A549 (cell line): ENCODE results near the gene COQ8B. TPM values are rescaled to one million over a fixed set of nuclear protein-coding genes. Genes with fewer than 3 reads are reported as not detected.

ENCODE experiments used
- ATAC-seq, 2 experiments: fragments of 200-7000 bp in 1 of 2; fragments of >200 bp in 1 of 2; cut with Nextera tagmentation in 1 of 2; cut with Tn5 transposase in 1 of 2; 3 replicates each; pipeline versions ENCODE4 v1.8.0 to v1.9.1; 2018 to 2020; ENCODE audit warnings: mild to moderate bottlenecking in 1 of 2, moderate library complexity in 1 of 2
- CTCF ChIA-PET: fragments of 300-600 bp; sonication (Branson Sonifier 250); formaldehyde crosslinking; extraction: SDS; loops from one replicate; lab custom pipeline; 2021; ENCODE audit warnings: antibody characterized with exemption, inconsistent platforms; lab: Yijun Ruan, JAX
- POLR2A ChIA-PET: fragments of 350-600 bp; formaldehyde crosslinking; extraction: SDS; loops from one replicate; lab custom pipeline; 2021; ENCODE audit warnings: antibody characterized with exemption, inconsistent platforms; lab: Yijun Ruan, JAX
- DNase-seq, 2 experiments: peaks; one replicate each; pipeline versions ENCODE4 v3.0.0 to v3.0.0-alpha.2; 2011 to 2016; ENCODE audit warnings: low read depth in 1 of 2, low spot score in 1 of 2
- FAIRE-seq: peaks from 2 replicates; lab custom pipeline; 2011; peaks lifted over from hg19 to GRCh38; lab: Jason Lieb, UNC
- H3K27ac ChIP-seq, 2 experiments: fragments of >200 bp; sonication (Bioruptor Twin); formaldehyde crosslinking; 3 replicates each; pipeline ENCODE4 v1.5.1; 2016 to 2017
- H3K4me1 ChIP-seq: fragments of >200 bp; sonication (Bioruptor Twin); formaldehyde crosslinking; 3 replicates; pipeline ENCODE4 v1.6.1; 2016
- H3K4me2 ChIP-seq: fragments of >200 bp; sonication (Bioruptor Twin); formaldehyde crosslinking; 3 replicates; pipeline ENCODE4 v1.6.1; 2016
- H3K4me3 ChIP-seq: fragments of >200 bp; sonication (Bioruptor Twin); formaldehyde crosslinking; 3 replicates; pipeline ENCODE4 v1.5.1; 2016
- H3K9me3 ChIP-seq: fragments of >200 bp; sonication (Bioruptor Twin); formaldehyde crosslinking; 3 replicates; pipeline ENCODE4 v1.6.1; 2016
- CBX2 ChIP-seq: fragments of 200-600 bp; sonication (generic); IDR thresholded peaks from 2 replicates; pipeline ENCODE4 v1.6.1; 2016; ENCODE audit warnings: low read depth, mild to moderate bottlenecking, borderline replicate concordance
- CTCF ChIP-seq: fragments of >200 bp; sonication (Bioruptor Twin); formaldehyde crosslinking; IDR thresholded peaks from 3 replicates; pipeline ENCODE4 v1.5.1; 2016
- EHF ChIP-seq: fragments of 250-450 bp; sonication (Bioruptor Pico); IDR thresholded peaks from 2 replicates; pipeline ENCODE4 v1.5.0; 2020; ENCODE audit warnings: mild to moderate bottlenecking
- FOSB ChIP-seq: fragments of 250-450 bp; sonication (Bioruptor Pico); IDR thresholded peaks from 2 replicates; pipeline ENCODE4 v1.5.0; 2020; ENCODE audit warnings: mild to moderate bottlenecking, moderate library complexity
- FOXS1 ChIP-seq: fragments of 250-450 bp; sonication (Bioruptor Pico); IDR thresholded peaks from 2 replicates; pipeline ENCODE4 v1.5.0; 2020; ENCODE audit warnings: mild to moderate bottlenecking, moderate library complexity
- HOXB13 ChIP-seq: fragments of 250-450 bp; sonication (Bioruptor Pico); IDR thresholded peaks from 2 replicates; pipeline ENCODE4 v1.5.0; 2020; ENCODE audit warnings: low read depth, mild to moderate bottlenecking, moderate library complexity
- KDM5A ChIP-seq: fragments of 200-600 bp; sonication (generic); IDR thresholded peaks from 2 replicates; pipeline ENCODE4 v1.6.1; 2016; ENCODE audit warnings: antibody characterized with exemption, mild to moderate bottlenecking
- MYC ChIP-seq: IDR thresholded peaks from 2 replicates; pipeline ENCODE4 v1.6.1; 2012; ENCODE audit warnings: mild to moderate bottlenecking, inconsistent platforms, low read length, improper control_type of control experiment, borderline replicate concordance
- NFE2L2 ChIP-seq: fragments of 150-350 bp; conservative IDR thresholded peaks from 2 replicates; pipeline ENCODE4 v1.6.1; 2014; ENCODE audit warnings: low read length
- NPAS2 ChIP-seq: fragments of 250-450 bp; sonication (Bioruptor Pico); IDR thresholded peaks from 2 replicates; pipeline ENCODE4 v1.8.0; 2022; ENCODE audit warnings: mild to moderate bottlenecking, moderate library complexity, borderline replicate concordance
- PBX3 ChIP-seq: IDR thresholded peaks from 2 replicates; pipeline ENCODE4 v1.6.1; 2012
- PHF8 ChIP-seq: fragments of 200-600 bp; sonication (generic); IDR thresholded peaks from 2 replicates; pipeline ENCODE4 v1.6.1; 2016; ENCODE audit warnings: low read depth, mild to moderate bottlenecking, antibody characterized with exemption, moderate library complexity, borderline replicate concordance
- POLR2AphosphoS2 ChIP-seq: conservative IDR thresholded peaks from 2 replicates; pipeline ENCODE4 v1.6.1; 2012; ENCODE audit warnings: low read length, improper control_type of control experiment, inconsistent platforms
- RAD21 ChIP-seq, 2 experiments: fragments of >200 bp in 1 of 2; sonication (Bioruptor Twin) in 1 of 2; formaldehyde crosslinking in 1 of 2; IDR thresholded peaks in 1 of 2; conservative IDR thresholded peaks in 1 of 2; 2 replicates in 1 of 2; 3 replicates in 1 of 2; pipeline ENCODE4 v1.6.1; 2012 to 2018; ENCODE audit warnings: inconsistent platforms in 1 of 2
- RARB ChIP-seq: fragments of 250-450 bp; sonication (Bioruptor Pico); IDR thresholded peaks from 2 replicates; pipeline ENCODE4 v1.8.0; 2021; ENCODE audit warnings: mild to moderate bottlenecking, moderate library complexity
- RCOR1 ChIP-seq: fragments of 150-350 bp; IDR thresholded peaks from 2 replicates; pipeline ENCODE4 v1.6.1; 2014; ENCODE audit warnings: antibody characterized with exemption, low read length, low read depth
- RNF2 ChIP-seq: fragments of 200-600 bp; sonication (generic); IDR thresholded peaks from 2 replicates; pipeline ENCODE4 v1.6.1; 2016; ENCODE audit warnings: low read depth, mild to moderate bottlenecking, antibody characterized with exemption, moderate library complexity, borderline replicate concordance
- SMC3 ChIP-seq: fragments of >200 bp; sonication (Bioruptor Twin); formaldehyde crosslinking; IDR thresholded peaks from 3 replicates; pipeline ENCODE4 v1.6.1; 2018; ENCODE audit warnings: inconsistent platforms
- SREBF2 ChIP-seq: fragments of 450-650 bp; IDR thresholded peaks from 2 replicates; pipeline ENCODE4 v1.6.1; 2014; ENCODE audit warnings: mild to moderate bottlenecking, moderate library complexity
- ZC3H11A ChIP-seq: fragments of 450-650 bp; IDR thresholded peaks from 2 replicates; pipeline ENCODE4 v1.6.1; 2014; ENCODE audit warnings: antibody characterized with exemption, mild to moderate bottlenecking
- ZNF302 ChIP-seq: fragments of 250-450 bp; sonication (Bioruptor Pico); IDR thresholded peaks from 2 replicates; pipeline ENCODE4 v1.9.0; 2021; ENCODE audit warnings: inconsistent platforms, mild to moderate bottlenecking, moderate library complexity
- ZSCAN20 ChIP-seq: fragments of 250-450 bp; sonication (Bioruptor Pico); IDR thresholded peaks from 2 replicates; pipeline ENCODE4 v1.8.0; 2022; ENCODE audit warnings: mild to moderate bottlenecking, moderate library complexity
- WGBS: methylation state at CpG from one replicate; pipeline ENCODE4 v1.1.6; 2017; ENCODE audit errors: missing lambda C conversion rate; 5-methylcytosine and 5-hydroxymethylcytosine counted together
- polyA plus RNA-seq, 4 experiments: library from polyadenylated mRNA; depleted of rRNA in 3 of 4; stranded (reverse); fragments of >200 nt; fragmentation: RNase III in 1 of 4; extraction: RNeasy Plus Mini Kit Qiagen cat#74134 plus additional on column Dnase treatment in 1 of 4; gene quantifications; 2 replicates in 3 of 4; 3 replicates in 1 of 4; pipeline ENCODE4 v1.2.3, GENCODE V29; 2011 to 2017
- TF ChIP-seq, protein P1 (sequence below): fragments of 200-600 bp; sonication (generic); IDR thresholded peaks from 2 replicates; pipeline ENCODE4 v1.6.1; 2016; ENCODE audit warnings: antibody characterized with exemption, mild to moderate bottlenecking, moderate library complexity
- TF ChIP-seq, protein P2 (sequence below): fragments of 250-450 bp; sonication (Bioruptor Pico); IDR thresholded peaks from 2 replicates; pipeline ENCODE4 v1.5.0; 2020; ENCODE audit warnings: low read depth, mild to moderate bottlenecking, moderate library complexity
- TF ChIP-seq, protein P3 (sequence below): IDR thresholded peaks from 2 replicates; pipeline ENCODE4 v1.6.1; 2012

Gene COQ8B
- polyA plus RNA-seq, 2 of the 4 experiments (the other 2 are of a cell fraction) = 47.2 to 63.6 TPM

DNA sequence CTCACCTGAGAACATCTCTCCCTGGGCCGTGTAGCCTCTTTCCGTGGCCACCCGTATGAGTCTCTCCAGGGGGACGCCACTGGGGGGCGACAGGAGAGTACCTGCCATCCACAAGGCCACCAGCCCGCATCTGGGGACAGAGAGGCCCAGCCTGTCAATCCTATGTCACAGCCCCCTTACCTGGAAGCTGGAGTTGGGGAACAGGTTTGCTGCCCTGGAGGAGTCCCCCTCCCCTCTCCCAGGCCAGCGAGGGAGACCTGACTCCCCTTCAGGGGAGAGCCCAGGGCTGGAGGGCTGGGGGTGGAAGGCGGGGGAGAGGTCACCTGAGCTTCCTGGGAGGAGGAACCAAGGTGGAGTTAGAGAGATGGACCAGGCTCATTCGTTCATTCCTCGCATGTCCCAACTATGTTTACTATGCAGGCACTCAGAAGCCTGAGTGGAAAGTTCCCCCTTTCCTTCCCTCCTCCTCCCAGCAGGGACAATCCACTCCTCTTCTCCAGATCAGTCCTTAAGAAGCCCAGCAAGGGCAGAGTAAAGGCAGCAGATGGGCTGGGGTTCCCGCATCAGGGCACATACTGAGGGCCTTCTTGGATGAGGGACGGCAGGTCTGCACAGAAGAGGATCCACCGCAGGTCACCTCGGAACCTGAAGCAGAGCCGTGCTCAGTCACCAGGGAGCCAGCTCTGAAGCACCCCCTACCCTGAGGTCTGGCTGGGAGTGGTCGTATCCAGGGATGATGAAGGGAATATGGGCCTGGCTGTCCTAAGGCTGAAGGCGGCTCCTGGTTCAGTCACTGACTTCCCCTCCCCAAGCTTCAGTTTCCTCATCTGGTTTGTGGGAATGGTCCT, 28.1 kb upstream of the COQ8B start:
- peaks cover 28% of the 10 kb centered on the region for H3K4me1 ChIP-seq
- ChIA-PET POLR2A (interaction anchor here (0.8 to 1.7 kb wide), 3 partner anchors 28 to 54 kb away, joined by 4 to 6 read pairs (median 4); partner anchors contain the start of genes COQ8B, EGLN2, ITPKC and RAB4B), CTCF (interaction anchor here (0.6 to 15.8 kb wide), 12 partner anchors 16 to 400 kb away, joined by 3 to 199 read pairs (median 4); partner anchors contain the start of genes EGLN2, NUMBL and RAB4B)
- H3K4me3 ChIP-seq = no peak overlapping the region
- H3K27ac ChIP-seq = peak overlapping the region in 1 of 2 experiments; percentile 64; a peak in 3 of 6 replicates
- 78% methylated on average over 17 of the region's 17 CpGs for WGBS
- FAIRE-seq = no peak
- no peaks in the 10 kb centered on the region for H3K9me3 ChIP-seq
- ATAC-seq = peak; percentile 7 to 46; a peak in 4 of 6 replicates
- H3K4me2 ChIP-seq = peak overlapping the region; percentile 29; the same call in 2 of the 3 replicates
- DNase-seq = no peak
- TF ChIP-seq POLR2AphosphoS2 (no peak), ZSCAN20 (CRISPR knock-in tag) (no peak), SREBF2 (no peak), CTCF (peak; percentile 24; the same call in 1 of the 3 replicates), NPAS2 (CRISPR knock-in tag) (no peak), RAD21 (conservative IDR thresholded peaks at IDR 0.05 in 1 of 2, IDR thresholded peaks at IDR 0.05 in 1 of 2) (peak; percentile 34; a peak in 4 of 5 replicates), RNF2 (no peak), KDM5A (no peak), SMC3 (peak; percentile 20; the same call in 1 of the 3 replicates), FOXS1 (CRISPR knock-in tag) (no peak)

GRCh38 chr19:40743926-40744325, 27.2 kb upstream of the COQ8B start:
- H3K4me2 ChIP-seq = no peak overlapping the region
- no peak for FAIRE-seq
- WGBS = 87% methylated on average over 10 of the region's 10 CpGs
- CTCF ChIA-PET = interaction anchor here (0.6 to 15.8 kb wide), 11 partner anchors 9 to 401 kb away, joined by 3 to 199 read pairs (median 4); partner anchors contain the start of genes EGLN2 and NUMBL
- no peak for DNase-seq
- H3K9me3 ChIP-seq = no peaks in the 10 kb centered on the region
- no peak overlapping the region for H3K4me3 ChIP-seq
- no peak overlapping the region for H3K27ac ChIP-seq
- peaks cover 20% of the 10 kb centered on the region for H3K4me1 ChIP-seq
- POLR2A ChIA-PET = interaction anchor here (1.5 to 3.2 kb wide), 2 partner anchors 27 to 34 kb away, joined by 6 to 12 read pairs; partner anchors contain the start of genes COQ8B, ITPKC and RAB4B
- TF ChIP-seq ZNF302 (CRISPR knock-in tag) = no peak
- no peak for TF ChIP-seq ZC3H11A
- TF ChIP-seq, protein P1, sequence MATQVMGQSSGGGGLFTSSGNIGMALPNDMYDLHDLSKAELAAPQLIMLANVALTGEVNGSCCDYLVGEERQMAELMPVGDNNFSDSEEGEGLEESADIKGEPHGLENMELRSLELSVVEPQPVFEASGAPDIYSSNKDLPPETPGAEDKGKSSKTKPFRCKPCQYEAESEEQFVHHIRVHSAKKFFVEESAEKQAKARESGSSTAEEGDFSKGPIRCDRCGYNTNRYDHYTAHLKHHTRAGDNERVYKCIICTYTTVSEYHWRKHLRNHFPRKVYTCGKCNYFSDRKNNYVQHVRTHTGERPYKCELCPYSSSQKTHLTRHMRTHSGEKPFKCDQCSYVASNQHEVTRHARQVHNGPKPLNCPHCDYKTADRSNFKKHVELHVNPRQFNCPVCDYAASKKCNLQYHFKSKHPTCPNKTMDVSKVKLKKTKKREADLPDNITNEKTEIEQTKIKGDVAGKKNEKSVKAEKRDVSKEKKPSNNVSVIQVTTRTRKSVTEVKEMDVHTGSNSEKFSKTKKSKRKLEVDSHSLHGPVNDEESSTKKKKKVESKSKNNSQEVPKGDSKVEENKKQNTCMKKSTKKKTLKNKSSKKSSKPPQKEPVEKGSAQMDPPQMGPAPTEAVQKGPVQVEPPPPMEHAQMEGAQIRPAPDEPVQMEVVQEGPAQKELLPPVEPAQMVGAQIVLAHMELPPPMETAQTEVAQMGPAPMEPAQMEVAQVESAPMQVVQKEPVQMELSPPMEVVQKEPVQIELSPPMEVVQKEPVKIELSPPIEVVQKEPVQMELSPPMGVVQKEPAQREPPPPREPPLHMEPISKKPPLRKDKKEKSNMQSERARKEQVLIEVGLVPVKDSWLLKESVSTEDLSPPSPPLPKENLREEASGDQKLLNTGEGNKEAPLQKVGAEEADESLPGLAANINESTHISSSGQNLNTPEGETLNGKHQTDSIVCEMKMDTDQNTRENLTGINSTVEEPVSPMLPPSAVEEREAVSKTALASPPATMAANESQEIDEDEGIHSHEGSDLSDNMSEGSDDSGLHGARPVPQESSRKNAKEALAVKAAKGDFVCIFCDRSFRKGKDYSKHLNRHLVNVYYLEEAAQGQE = no peak
- TF ChIP-seq PHF8 = no peak
- TF ChIP-seq, protein P2, sequence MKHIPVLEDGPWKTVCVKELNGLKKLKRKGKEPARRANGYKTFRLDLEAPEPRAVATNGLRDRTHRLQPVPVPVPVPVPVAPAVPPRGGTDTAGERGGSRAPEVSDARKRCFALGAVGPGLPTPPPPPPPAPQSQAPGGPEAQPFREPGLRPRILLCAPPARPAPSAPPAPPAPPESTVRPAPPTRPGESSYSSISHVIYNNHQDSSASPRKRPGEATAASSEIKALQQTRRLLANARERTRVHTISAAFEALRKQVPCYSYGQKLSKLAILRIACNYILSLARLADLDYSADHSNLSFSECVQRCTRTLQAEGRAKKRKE (CRISPR knock-in tag) = no peak
- TF ChIP-seq FOSB (CRISPR knock-in tag) = no peak
- no peak for TF ChIP-seq SMC3
- no peak for TF ChIP-seq FOXS1 (CRISPR knock-in tag)
- no peak for TF ChIP-seq MYC
- no peak for TF ChIP-seq RARB (CRISPR knock-in tag)
- TF ChIP-seq, protein P3, sequence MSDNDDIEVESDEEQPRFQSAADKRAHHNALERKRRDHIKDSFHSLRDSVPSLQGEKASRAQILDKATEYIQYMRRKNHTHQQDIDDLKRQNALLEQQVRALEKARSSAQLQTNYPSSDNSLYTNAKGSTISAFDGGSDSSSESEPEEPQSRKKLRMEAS = no peak
- TF ChIP-seq RCOR1 = no peak
- no peak for TF ChIP-seq EHF
- no peak for TF ChIP-seq KDM5A
- TF ChIP-seq NFE2L2 = no peak
- TF ChIP-seq PBX3 = no peak
- no peak for TF ChIP-seq HOXB13 (CRISPR knock-in tag)
- no peak for TF ChIP-seq CBX2
- ATAC-seq = no peak
